ENCODE data around the gene SLC25A53. TPM values are rescaled to one million over a fixed set of nuclear protein-coding genes. Genes with fewer than 3 reads are reported as not detected.

Gene SLC25A53, protein sequence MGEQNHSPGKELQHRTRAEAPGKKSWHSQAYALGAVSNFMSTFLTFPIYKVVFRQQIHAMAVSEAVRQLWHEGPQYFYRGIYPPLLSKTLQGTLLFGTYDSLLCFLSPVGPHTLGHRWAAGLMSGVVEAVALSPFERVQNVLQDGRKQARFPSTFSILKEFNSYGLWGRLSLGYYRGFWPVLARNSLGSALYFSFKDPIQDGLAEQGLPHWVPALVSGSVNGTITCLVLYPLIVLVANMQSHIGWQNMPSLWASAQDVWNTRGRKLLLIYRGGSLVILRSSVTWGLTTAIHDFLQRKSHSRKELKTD
- 4.9 TPM for polyA plus RNA-seq (2012; ENCODE audit: missing spikeins)

- DNase-seq (ENCODE audit: insufficient read length) = peak; percentile 25
- TF ChIP-seq POLR2A (IDR thresholded peaks at IDR 0.05; ENCODE audit: low read depth, low read length) (peak; percentile 57; the same call in 1 of the 2 replicates), POLR2AphosphoS5 (IDR thresholded peaks at IDR 0.05; ENCODE audit: low read depth, low read length) (peak; percentile 55; the same call in 1 of the 2 replicates), TAF1 (IDR thresholded peaks at IDR 0.05; ENCODE audit: borderline replicate concordance, low read depth, low read length) (peak; percentile 66; the same call in 1 of the 2 replicates)
- peak; percentile 88 for FAIRE-seq
Observed at GRCh38 chrX:104156630-104157529, at the start of gene SLC25A53. Gene SLC25A53, minus strand, starts transcription at chrX:104157009. Its CDS starts 51,752 bp downstream, at chrX:104105257.

DNA sequence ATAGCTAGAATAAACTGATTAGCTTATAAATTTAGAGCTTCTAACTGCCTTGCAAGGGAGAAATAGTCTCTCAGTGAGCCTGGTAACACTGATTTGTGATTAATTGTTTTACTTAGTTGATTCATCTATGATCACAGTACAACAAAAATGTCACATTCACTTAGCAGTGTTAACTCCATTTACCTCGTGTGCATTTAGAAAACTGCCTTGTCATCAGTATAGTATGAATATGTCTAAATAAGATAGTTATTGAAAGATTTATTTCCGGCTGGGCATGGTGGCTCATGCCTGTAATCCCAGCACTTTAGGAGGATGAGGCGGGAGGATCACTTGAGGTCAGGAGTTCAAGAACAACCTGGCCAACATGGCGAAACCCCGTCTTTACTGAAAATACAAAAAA lies 48.7 kb upstream of the SLC25A53 start:
- TF ChIP-seq POLR2A (IDR thresholded peaks at IDR 0.05; ENCODE audit: low read depth, low read length) = no peak
- TF ChIP-seq POLR2AphosphoS5 (IDR thresholded peaks at IDR 0.05; ENCODE audit: low read depth, low read length) = no peak
- TF ChIP-seq TAF1 (IDR thresholded peaks at IDR 0.05; ENCODE audit: borderline replicate concordance, low read depth, low read length) = no peak
- no peak for DNase-seq (ENCODE audit: insufficient read length)
- FAIRE-seq = no peak

DNA sequence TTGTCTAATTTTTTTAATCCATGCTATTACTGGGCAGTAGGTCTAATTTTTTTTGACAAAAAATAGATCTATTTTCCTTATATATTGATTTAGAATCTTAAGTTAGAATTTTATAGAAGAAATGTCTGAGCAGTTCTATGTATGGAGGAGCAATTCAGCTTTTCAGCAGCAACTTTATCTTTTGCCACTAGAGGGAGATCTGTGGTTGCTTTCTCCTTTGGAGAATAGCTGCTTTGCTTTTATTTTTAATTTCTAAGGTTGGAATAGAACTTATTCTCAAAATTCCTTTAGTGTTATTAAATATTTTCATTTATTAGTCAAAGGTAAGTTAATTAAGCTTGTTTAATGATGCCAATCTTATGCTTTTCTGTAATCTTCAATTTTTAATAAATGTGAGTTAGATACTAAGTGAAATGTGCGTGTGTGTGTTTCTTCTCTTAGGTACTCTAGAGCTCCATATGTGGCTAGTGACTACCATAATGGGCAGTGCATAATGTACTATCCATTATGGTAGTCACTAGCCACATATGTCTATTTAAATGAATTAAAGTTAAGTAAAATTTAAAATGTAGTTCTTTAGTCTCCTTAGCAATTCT lies 38.8 kb upstream of the SLC25A53 start:
- DNase-seq (ENCODE audit: insufficient read length) = peak; percentile 1
- no peak for TF ChIP-seq POLR2A (IDR thresholded peaks at IDR 0.05; ENCODE audit: low read depth, low read length)
- no peak for FAIRE-seq

DNA sequence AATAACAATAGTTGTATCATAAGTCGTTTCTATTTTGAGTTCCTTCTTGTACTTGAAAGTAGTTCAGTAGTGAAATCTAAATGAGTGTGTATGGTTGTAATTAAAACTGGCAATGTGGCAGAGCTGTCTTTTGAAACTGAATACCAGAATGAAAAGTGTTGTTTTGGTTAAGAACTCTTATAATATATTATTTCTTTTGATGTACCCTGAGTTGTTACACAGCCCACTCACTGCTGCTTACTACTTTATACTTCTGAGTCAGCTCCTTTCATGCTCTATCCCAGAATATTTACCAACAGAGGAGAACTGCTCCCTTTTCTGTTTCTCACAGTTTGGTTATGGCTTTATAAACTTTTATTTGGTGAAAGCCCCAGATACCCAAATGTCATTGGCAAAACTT lies 38.2 kb upstream of the SLC25A53 start:
- FAIRE-seq (no peak), DNase-seq (ENCODE audit: insufficient read length) (no peak)
- TF ChIP-seq POLR2A (IDR thresholded peaks at IDR 0.05; ENCODE audit: low read depth, low read length) = no peak
- no peak for TF ChIP-seq TAF1 (IDR thresholded peaks at IDR 0.05; ENCODE audit: borderline replicate concordance, low read depth, low read length)
- no peak for TF ChIP-seq POLR2AphosphoS5 (IDR thresholded peaks at IDR 0.05; ENCODE audit: low read depth, low read length)

- DNase-seq (ENCODE audit: insufficient read length) (no peak), FAIRE-seq (no peak)
- TF ChIP-seq POLR2A (IDR thresholded peaks at IDR 0.05; ENCODE audit: low read depth, low read length) (no peak), POLR2AphosphoS5 (IDR thresholded peaks at IDR 0.05; ENCODE audit: low read depth, low read length) (no peak), TAF1 (IDR thresholded peaks at IDR 0.05; ENCODE audit: borderline replicate concordance, low read depth, low read length) (no peak)
Observed at GRCh38 chrX:104193485-104193884, 36.7 kb upstream of the SLC25A53 start.

DNA sequence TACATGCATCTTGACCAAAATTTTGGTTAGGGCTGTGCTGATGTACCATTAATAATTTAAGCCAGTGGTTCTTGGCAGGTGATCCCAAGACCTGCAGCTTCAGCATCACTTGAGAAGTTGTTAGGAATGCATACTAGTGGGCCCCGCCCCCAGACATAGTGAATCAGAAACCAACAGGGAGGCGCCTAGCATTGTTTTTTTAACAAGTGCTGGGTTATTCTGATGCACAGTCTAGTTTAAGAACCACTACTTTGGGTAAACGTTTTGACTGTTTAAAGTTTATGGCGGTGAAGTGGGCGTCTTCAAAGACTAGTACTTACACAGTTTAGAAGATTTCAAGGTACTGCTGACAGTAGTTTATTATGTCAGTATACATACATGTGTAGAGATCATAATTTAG lies 33.0 kb upstream of the SLC25A53 start:
- FAIRE-seq (no peak), DNase-seq (ENCODE audit: insufficient read length) (no peak)
- TF ChIP-seq TAF1 (IDR thresholded peaks at IDR 0.05; ENCODE audit: borderline replicate concordance, low read depth, low read length) (no peak), POLR2A (IDR thresholded peaks at IDR 0.05; ENCODE audit: low read depth, low read length) (no peak), POLR2AphosphoS5 (IDR thresholded peaks at IDR 0.05; ENCODE audit: low read depth, low read length) (no peak)

GRCh38 chrX:104187931-104188330 lies 31.1 kb upstream of the SLC25A53 start:
- TF ChIP-seq POLR2AphosphoS5 (IDR thresholded peaks at IDR 0.05; ENCODE audit: low read depth, low read length) (no peak), TAF1 (IDR thresholded peaks at IDR 0.05; ENCODE audit: borderline replicate concordance, low read depth, low read length) (no peak)
- no peak for FAIRE-seq
- DNase-seq (ENCODE audit: insufficient read length) = no peak

DNA sequence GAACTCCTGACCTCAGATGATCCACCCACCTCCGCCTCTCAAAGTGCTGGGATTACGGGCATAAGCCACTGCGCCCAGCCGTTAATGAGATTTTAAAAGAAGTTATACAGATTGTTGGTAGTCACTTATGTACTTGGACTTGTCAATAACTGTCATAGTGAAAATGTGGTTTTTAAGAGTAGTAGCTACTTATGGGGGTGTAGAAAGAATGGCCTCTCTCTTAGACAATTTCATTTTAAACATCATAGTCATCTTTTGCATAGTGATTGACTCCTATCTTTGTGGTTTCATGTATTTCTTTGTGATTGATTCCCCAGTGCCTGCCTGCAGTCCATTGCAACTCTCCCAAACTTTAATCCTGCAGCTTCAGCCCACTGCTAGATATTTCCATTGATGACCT lies 26.9 kb upstream of the SLC25A53 start:
- FAIRE-seq (no peak), DNase-seq (ENCODE audit: insufficient read length) (no peak)
- no peak for TF ChIP-seq POLR2AphosphoS5 (IDR thresholded peaks at IDR 0.05; ENCODE audit: low read depth, low read length)
- no peak for TF ChIP-seq TAF1 (IDR thresholded peaks at IDR 0.05; ENCODE audit: borderline replicate concordance, low read depth, low read length)
- TF ChIP-seq POLR2A (IDR thresholded peaks at IDR 0.05; ENCODE audit: low read depth, low read length) = no peak

GRCh38 chrX:104173841-104174240 lies 17.0 kb upstream of the SLC25A53 start:
- TF ChIP-seq TAF1 (IDR thresholded peaks at IDR 0.05; ENCODE audit: borderline replicate concordance, low read depth, low read length) (no peak), POLR2A (IDR thresholded peaks at IDR 0.05; ENCODE audit: low read depth, low read length) (no peak), POLR2AphosphoS5 (IDR thresholded peaks at IDR 0.05; ENCODE audit: low read depth, low read length) (no peak)
- no peak for FAIRE-seq
- no peak for DNase-seq (ENCODE audit: insufficient read length)

- TF ChIP-seq TAF1 (IDR thresholded peaks at IDR 0.05; ENCODE audit: borderline replicate concordance, low read depth, low read length) = no peak
- no peak for TF ChIP-seq POLR2A (IDR thresholded peaks at IDR 0.05; ENCODE audit: low read depth, low read length)
- no peak for TF ChIP-seq POLR2AphosphoS5 (IDR thresholded peaks at IDR 0.05; ENCODE audit: low read depth, low read length)
- FAIRE-seq (no peak), DNase-seq (ENCODE audit: insufficient read length) (no peak)
Observed at GRCh38 chrX:104172788-104173187, 16.0 kb upstream of the SLC25A53 start.

- no peak for FAIRE-seq
- DNase-seq (ENCODE audit: insufficient read length) = no peak
- TF ChIP-seq POLR2AphosphoS5 (IDR thresholded peaks at IDR 0.05; ENCODE audit: low read depth, low read length) = no peak
- no peak for TF ChIP-seq TAF1 (IDR thresholded peaks at IDR 0.05; ENCODE audit: borderline replicate concordance, low read depth, low read length)
- TF ChIP-seq POLR2A (IDR thresholded peaks at IDR 0.05; ENCODE audit: low read depth, low read length) = no peak
Observed at GRCh38 chrX:104172121-104172520, 15.3 kb upstream of the SLC25A53 start.

Measured in GM12892 (cell line).